SK-N-SH treated with all-trans-retinoic acid at 6 μM for 48 hours (cell line): ENCODE data around the gene MMAB.

ENCODE experiments used
- ATAC-seq: fragments of 200-7000 bp; cut with Tn5 transposase; 3 replicates; pipeline ENCODE4 v1.9.1; 2020; ENCODE audit warnings: mild to moderate bottlenecking, moderate library complexity
- ARNTL ChIP-seq: fragments of 450-650 bp; formaldehyde crosslinking; IDR thresholded peaks from 2 replicates; pipeline ENCODE4 v1.5.0; 2020; ENCODE audit warnings: low read depth, mild to moderate bottlenecking, moderate library complexity, borderline replicate concordance
- BACH2 ChIP-seq: fragments of 250-450 bp; sonication (Bioruptor Pico); IDR thresholded peaks from 2 replicates; pipeline ENCODE4 v1.9.0; 2021; ENCODE audit warnings: mild to moderate bottlenecking, borderline replicate concordance
- CREB5 ChIP-seq: fragments of 250-450 bp; sonication (Bioruptor Pico); IDR thresholded peaks from 2 replicates; pipeline ENCODE4 v1.5.1; 2020; ENCODE audit warnings: low read depth, mild to moderate bottlenecking, moderate library complexity
- CSDC2 ChIP-seq: fragments of 250-450 bp; sonication (Bioruptor Pico); IDR thresholded peaks from 2 replicates; pipeline ENCODE4 v1.5.0; 2020; ENCODE audit warnings: mild to moderate bottlenecking, moderate library complexity
- ESRRG ChIP-seq: fragments of 250-450 bp; sonication (Bioruptor Pico); IDR thresholded peaks from 2 replicates; pipeline ENCODE4 v1.6.1; 2021; ENCODE audit warnings: mild to moderate bottlenecking
- GLIS3 ChIP-seq: fragments of 250-450 bp; sonication (Bioruptor Pico); IDR thresholded peaks from 2 replicates; pipeline ENCODE4 v1.5.0; 2020; ENCODE audit warnings: mild to moderate bottlenecking, moderate library complexity
- ISL1 ChIP-seq: fragments of 250-450 bp; sonication (Bioruptor Pico); IDR thresholded peaks from 2 replicates; pipeline ENCODE4 v2.1.2; 2022; ENCODE audit warnings: mild to moderate bottlenecking, moderate library complexity
- OSR1 ChIP-seq: fragments of 250-450 bp; sonication (Bioruptor Pico); IDR thresholded peaks from 2 replicates; pipeline ENCODE4 v1.8.0; 2022; ENCODE audit warnings: moderate library complexity, mild to moderate bottlenecking, inconsistent platforms
- PPARA ChIP-seq: fragments of 250-450 bp; sonication (Bioruptor Pico); IDR thresholded peaks from 2 replicates; pipeline ENCODE4 v1.5.0; 2020; ENCODE audit warnings: mild to moderate bottlenecking, borderline replicate concordance
- RARB ChIP-seq: fragments of 250-450 bp; sonication (Bioruptor Pico); IDR thresholded peaks from 2 replicates; pipeline ENCODE4 v1.8.0; 2021; ENCODE audit warnings: mild to moderate bottlenecking, moderate library complexity
- SNAI2 ChIP-seq: fragments of 250-450 bp; sonication (Bioruptor Pico); IDR thresholded peaks from 2 replicates; pipeline ENCODE4 v1.5.0; 2020; ENCODE audit warnings: mild to moderate bottlenecking, moderate library complexity
- TCF4 ChIP-seq: fragments of 250-450 bp; sonication (Bioruptor Pico); IDR thresholded peaks from 2 replicates; pipeline ENCODE4 v1.8.0; 2021; ENCODE audit warnings: mild to moderate bottlenecking, moderate library complexity, borderline replicate concordance
- ZC3H10 ChIP-seq: fragments of 250-450 bp; sonication (Bioruptor Pico); IDR thresholded peaks from 2 replicates; pipeline ENCODE4 v1.5.1; 2021; ENCODE audit warnings: mild to moderate bottlenecking, moderate library complexity
- ZFP3 ChIP-seq: fragments of 250-450 bp; sonication (Bioruptor Pico); IDR thresholded peaks from 2 replicates; pipeline ENCODE4 v1.5.0; 2020; ENCODE audit warnings: mild to moderate bottlenecking, moderate library complexity
- ZFP30 ChIP-seq: fragments of 450-650 bp; formaldehyde crosslinking; IDR thresholded peaks from 2 replicates; pipeline ENCODE4 v1.5.0; 2022; ENCODE audit warnings: mild to moderate bottlenecking, moderate library complexity
- ZNF565 ChIP-seq: fragments of 450-650 bp; formaldehyde crosslinking; conservative IDR thresholded peaks from 2 replicates; pipeline ENCODE4 v1.5.0; 2020; ENCODE audit warnings: low read depth, mild to moderate bottlenecking, moderate library complexity
- ZNF8 ChIP-seq: fragments of 450-650 bp; formaldehyde crosslinking; IDR thresholded peaks from 2 replicates; pipeline ENCODE4 v1.5.0; 2020; ENCODE audit warnings: mild to moderate bottlenecking, moderate library complexity
- TF ChIP-seq, protein P1 (sequence below): fragments of 250-450 bp; sonication (Bioruptor Pico); IDR thresholded peaks from 2 replicates; pipeline ENCODE4 v1.5.0; 2020; ENCODE audit warnings: mild to moderate bottlenecking, moderate library complexity
- TF ChIP-seq, protein P2 (sequence below): fragments of 250-450 bp; sonication (Bioruptor Pico); IDR thresholded peaks from 2 replicates; pipeline ENCODE4 v1.8.0; 2020; ENCODE audit warnings: mild to moderate bottlenecking, moderate library complexity, borderline replicate concordance
- TF ChIP-seq, protein P3 (sequence below): fragments of 250-450 bp; sonication (Bioruptor Pico); IDR thresholded peaks from 2 replicates; pipeline ENCODE4 v1.8.0; 2021; ENCODE audit warnings: low read depth, mild to moderate bottlenecking, moderate library complexity, borderline replicate concordance

MMAB gene

GRCh38 chr12:109558374-109559199 lies 14.7 kb downstream of the MMAB start:
- ATAC-seq: no peak
- TF ChIP-seq ZFP30 (CRISPR knock-in tag) (no peak), PPARA (CRISPR knock-in tag) (no peak), GLIS3 (CRISPR knock-in tag) (no peak), CREB5 (CRISPR knock-in tag) (no peak)
- TF ChIP-seq, protein P1, sequence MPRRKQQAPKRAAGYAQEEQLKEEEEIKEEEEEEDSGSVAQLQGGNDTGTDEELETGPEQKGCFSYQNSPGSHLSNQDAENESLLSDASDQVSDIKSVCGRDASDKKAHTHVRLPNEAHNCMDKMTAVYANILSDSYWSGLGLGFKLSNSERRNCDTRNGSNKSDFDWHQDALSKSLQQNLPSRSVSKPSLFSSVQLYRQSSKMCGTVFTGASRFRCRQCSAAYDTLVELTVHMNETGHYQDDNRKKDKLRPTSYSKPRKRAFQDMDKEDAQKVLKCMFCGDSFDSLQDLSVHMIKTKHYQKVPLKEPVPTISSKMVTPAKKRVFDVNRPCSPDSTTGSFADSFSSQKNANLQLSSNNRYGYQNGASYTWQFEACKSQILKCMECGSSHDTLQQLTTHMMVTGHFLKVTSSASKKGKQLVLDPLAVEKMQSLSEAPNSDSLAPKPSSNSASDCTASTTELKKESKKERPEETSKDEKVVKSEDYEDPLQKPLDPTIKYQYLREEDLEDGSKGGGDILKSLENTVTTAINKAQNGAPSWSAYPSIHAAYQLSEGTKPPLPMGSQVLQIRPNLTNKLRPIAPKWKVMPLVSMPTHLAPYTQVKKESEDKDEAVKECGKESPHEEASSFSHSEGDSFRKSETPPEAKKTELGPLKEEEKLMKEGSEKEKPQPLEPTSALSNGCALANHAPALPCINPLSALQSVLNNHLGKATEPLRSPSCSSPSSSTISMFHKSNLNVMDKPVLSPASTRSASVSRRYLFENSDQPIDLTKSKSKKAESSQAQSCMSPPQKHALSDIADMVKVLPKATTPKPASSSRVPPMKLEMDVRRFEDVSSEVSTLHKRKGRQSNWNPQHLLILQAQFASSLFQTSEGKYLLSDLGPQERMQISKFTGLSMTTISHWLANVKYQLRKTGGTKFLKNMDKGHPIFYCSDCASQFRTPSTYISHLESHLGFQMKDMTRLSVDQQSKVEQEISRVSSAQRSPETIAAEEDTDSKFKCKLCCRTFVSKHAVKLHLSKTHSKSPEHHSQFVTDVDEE (CRISPR knock-in tag): no peak
- TF ChIP-seq, protein P2, sequence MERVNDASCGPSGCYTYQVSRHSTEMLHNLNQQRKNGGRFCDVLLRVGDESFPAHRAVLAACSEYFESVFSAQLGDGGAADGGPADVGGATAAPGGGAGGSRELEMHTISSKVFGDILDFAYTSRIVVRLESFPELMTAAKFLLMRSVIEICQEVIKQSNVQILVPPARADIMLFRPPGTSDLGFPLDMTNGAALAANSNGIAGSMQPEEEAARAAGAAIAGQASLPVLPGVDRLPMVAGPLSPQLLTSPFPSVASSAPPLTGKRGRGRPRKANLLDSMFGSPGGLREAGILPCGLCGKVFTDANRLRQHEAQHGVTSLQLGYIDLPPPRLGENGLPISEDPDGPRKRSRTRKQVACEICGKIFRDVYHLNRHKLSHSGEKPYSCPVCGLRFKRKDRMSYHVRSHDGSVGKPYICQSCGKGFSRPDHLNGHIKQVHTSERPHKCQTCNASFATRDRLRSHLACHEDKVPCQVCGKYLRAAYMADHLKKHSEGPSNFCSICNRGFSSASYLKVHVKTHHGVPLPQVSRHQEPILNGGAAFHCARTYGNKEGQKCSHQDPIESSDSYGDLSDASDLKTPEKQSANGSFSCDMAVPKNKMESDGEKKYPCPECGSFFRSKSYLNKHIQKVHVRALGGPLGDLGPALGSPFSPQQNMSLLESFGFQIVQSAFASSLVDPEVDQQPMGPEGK (CRISPR knock-in tag): no peak
- TF ChIP-seq, all 23 proteins: peak for 0

- ATAC-seq: no peak
- TF ChIP-seq PPARA (CRISPR knock-in tag) (no peak), ISL1 (CRISPR knock-in tag) (no peak), ARNTL (no peak), BACH2 (CRISPR knock-in tag) (no peak), GLIS3 (CRISPR knock-in tag) (no peak), ZNF8 (CRISPR knock-in tag) (no peak), ESRRG (no peak), CSDC2 (no peak), ZC3H10 (CRISPR knock-in tag) (no peak), SNAI2 (CRISPR knock-in tag) (no peak), ZFP3 (CRISPR knock-in tag) (no peak), OSR1 (CRISPR knock-in tag) (no peak), RARB (CRISPR knock-in tag) (no peak), ZNF565 (no peak), TCF4 (CRISPR knock-in tag) (no peak), CREB5 (CRISPR knock-in tag) (no peak), ZFP30 (CRISPR knock-in tag) (no peak)
- TF ChIP-seq, protein P1 (CRISPR knock-in tag): no peak
- TF ChIP-seq, protein P3, sequence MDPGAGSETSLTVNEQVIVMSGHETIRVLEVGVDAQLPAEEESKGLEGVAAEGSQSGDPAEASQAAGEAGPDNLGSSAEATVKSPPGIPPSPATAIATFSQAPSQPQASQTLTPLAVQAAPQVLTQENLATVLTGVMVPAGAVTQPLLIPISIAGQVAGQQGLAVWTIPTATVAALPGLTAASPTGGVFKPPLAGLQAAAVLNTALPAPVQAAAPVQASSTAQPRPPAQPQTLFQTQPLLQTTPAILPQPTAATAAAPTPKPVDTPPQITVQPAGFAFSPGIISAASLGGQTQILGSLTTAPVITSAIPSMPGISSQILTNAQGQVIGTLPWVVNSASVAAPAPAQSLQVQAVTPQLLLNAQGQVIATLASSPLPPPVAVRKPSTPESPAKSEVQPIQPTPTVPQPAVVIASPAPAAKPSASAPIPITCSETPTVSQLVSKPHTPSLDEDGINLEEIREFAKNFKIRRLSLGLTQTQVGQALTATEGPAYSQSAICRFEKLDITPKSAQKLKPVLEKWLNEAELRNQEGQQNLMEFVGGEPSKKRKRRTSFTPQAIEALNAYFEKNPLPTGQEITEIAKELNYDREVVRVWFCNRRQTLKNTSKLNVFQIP: no peak
- TF ChIP-seq, protein P2 (CRISPR knock-in tag): no peak
- TF ChIP-seq, all 23 proteins: peak for 0
Measured at GRCh38 chr12:109557805-109558204, 15.5 kb downstream of the MMAB start.
